Measurements from ENCODE around the gene MBOAT7.
"Not testable (repeated sequence)": the region's sequence is repeated elsewhere in the genome, so short reads cannot be mapped to it uniquely, and the experiment has no call there.

MBOAT7 gene

DNA sequence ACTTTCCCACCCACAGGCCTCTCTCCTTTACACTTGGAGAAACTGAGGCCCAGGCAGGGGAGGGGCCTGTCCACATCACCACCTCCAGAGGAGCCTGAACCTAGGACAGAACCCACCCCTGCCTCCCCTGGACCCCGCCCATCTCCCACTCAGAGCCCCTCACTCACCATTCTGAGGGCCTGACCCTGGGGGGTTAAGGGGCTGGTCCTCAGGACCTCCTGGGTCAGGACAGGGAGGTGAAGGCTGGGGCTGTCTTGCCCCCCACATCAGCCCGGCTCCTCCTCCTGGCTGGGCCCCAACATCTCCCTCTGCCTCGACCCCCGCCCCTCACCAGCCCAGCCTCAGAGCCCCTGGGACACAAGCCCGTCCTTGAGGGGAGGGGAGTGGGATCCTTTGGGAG, 30.3 kb upstream of the MBOAT7 start:
- not testable (repeated sequence) for H3K27me3 ChIP-seq (ENCODE audit: insufficient read depth, low read length); H3K4me3 ChIP-seq (ENCODE audit: low read length); H3K9ac ChIP-seq (ENCODE audit: low read depth, low read length); H3K27ac ChIP-seq (ENCODE audit: low read depth, low read length); H3K9me3 ChIP-seq (ENCODE audit: insufficient read depth, low read depth, low read length); H3K4me1 ChIP-seq (ENCODE audit: insufficient read depth, low read length); H3K36me3 ChIP-seq (ENCODE audit: insufficient read depth, low read length)
- 80% methylated on average over 1 of the region's 5 CpGs for WGBS

DNA sequence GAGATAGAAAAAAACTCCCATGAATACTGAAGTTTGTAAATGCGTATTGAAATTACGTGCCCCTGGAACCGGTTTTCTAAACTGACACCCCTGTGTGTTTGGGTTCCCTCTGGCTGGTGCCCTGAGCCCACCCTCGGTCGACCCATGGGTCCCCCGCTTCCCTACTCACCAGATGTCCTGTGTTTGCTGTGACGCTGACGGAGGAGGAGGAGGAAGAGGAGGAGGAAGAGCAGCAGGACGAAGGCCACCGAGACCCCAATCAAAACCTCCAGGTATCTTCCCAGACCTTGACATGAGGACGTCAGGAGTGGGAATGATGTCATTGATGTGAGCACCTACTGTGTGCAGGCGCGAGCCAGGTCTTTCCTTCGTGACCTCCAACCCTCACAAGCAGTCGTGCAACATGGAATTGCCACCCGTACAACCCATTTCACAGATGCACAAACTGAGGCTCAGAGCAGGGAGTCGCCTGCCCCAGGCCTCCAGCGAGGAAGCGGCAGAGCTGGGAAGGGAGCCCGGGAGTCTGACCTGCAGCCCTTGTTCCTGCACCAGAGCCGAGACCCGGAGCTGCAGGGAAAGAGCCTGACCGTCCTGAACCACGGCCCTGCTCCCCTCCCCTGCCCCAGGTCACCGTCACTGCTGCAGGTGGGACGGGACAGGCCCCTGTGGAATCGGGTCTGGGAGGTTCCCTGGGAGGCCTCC, 29.7 kb upstream of the MBOAT7 start:
- no peaks in the 10 kb centered on the region for H3K36me3 ChIP-seq (ENCODE audit: insufficient read depth, low read length)
- 91% methylated on average over 25 of the region's 27 CpGs for WGBS
- H3K9ac ChIP-seq (ENCODE audit: low read depth, low read length): no peak overlapping the region
- no peaks in the 10 kb centered on the region for H3K4me1 ChIP-seq (ENCODE audit: insufficient read depth, low read length)
- H3K27me3 ChIP-seq (ENCODE audit: insufficient read depth, low read length): no peaks in the 10 kb centered on the region
- H3K9me3 ChIP-seq (ENCODE audit: insufficient read depth, low read depth, low read length): no peaks in the 10 kb centered on the region
- H3K4me3 ChIP-seq (ENCODE audit: low read length): no peak overlapping the region
- H3K27ac ChIP-seq (ENCODE audit: low read depth, low read length): no peak overlapping the region

DNA sequence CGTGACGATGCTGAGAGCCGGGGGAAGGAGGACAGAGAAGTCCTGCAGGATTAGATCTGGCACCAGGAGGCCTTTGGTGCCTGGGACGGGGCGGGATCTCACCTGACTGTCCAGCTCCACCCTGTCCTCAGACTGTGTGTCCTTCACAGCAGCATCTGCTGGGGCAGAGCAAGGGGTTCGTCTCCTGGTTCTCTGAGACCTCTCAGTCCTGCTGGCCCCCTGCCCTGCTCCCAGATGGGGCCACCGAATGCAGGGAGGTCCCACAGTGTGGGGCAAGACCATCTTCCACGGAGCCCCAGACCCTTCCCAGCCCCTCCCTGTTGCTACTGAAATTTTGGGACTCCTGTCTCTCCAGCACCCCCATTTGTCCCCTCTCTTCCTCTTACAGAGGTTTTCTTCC, 28.9 kb upstream of the MBOAT7 start:
- Histone ChIP-seq H3K9ac (ENCODE audit: low read depth, low read length) (no peak overlapping the region), H3K27me3 (ENCODE audit: insufficient read depth, low read length) (no peaks in the 10 kb centered on the region), H3K9me3 (ENCODE audit: insufficient read depth, low read depth, low read length) (no peaks in the 10 kb centered on the region), H3K4me3 (ENCODE audit: low read length) (no peak overlapping the region), H3K4me1 (ENCODE audit: insufficient read depth, low read length) (no peaks in the 10 kb centered on the region), H3K27ac (ENCODE audit: low read depth, low read length) (no peak overlapping the region), H3K36me3 (ENCODE audit: insufficient read depth, low read length) (no peaks in the 10 kb centered on the region)
- 76% methylated on average over 8 of the region's 8 CpGs for WGBS

DNA sequence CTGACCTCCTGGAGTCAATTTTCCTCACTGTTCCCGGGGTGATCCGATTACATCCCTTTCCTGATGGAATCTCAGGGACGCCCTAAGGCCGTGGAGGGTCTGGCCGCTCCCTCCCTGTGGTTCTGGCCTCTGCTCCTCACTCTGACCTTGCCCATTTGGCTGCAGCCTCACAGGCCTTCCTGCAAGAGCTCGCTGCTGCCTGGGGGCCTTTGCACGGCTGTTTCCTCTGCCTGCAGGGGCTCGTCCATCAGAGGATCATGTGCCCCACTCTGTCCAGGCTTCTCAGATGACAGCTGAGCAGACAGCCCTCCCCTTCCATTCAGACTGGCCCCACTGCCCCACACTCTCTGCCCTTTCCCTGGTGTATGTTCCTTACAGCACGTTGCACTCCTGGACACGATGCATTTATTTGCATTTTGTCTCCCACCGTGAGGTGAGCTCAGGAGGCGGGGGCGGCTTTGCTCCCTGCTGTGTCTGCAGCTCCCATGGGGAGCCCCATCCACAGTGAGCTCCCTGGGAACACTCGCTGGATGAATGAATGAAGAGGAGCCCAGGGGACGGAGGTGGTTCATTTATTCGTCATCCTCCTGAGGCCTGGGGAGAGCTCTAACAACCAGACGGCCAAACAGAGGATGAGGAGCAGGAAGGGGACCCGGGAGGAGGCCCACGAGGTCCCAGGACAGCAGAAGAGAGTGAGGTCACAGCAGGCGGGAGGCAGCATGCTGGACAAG, 28.3 kb upstream of the MBOAT7 start:
- H3K4me3 ChIP-seq (ENCODE audit: low read length); H3K36me3 ChIP-seq (ENCODE audit: insufficient read depth, low read length); H3K9me3 ChIP-seq (ENCODE audit: insufficient read depth, low read depth, low read length); H3K27ac ChIP-seq (ENCODE audit: low read depth, low read length); H3K27me3 ChIP-seq (ENCODE audit: insufficient read depth, low read length); H3K4me1 ChIP-seq (ENCODE audit: insufficient read depth, low read length); H3K9ac ChIP-seq (ENCODE audit: low read depth, low read length): not testable (repeated sequence)
- WGBS: 56% methylated on average over 17 of the region's 20 CpGs

DNA sequence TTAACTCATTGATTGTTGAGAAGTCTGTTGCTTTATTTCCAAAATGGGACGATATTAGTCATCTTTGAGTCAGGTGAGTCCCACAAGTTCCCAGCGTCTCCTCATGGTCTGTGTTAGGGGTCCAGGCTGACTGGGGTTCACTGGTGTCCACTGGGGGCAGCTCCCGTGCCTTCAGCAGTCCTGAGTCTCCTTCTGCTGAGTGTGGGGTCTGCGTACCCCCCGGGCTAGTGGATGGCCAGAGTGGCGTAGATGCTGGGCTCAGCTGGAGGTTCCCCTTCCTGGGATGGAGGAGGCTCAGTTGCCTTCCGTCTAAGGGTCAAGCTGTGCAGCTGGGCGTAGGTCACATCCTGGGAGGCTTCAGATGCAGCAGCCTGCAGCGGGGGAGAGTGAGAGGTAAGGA, 27.5 kb upstream of the MBOAT7 start:
- H3K4me3 ChIP-seq (ENCODE audit: low read length): no peak overlapping the region
- no peaks in the 10 kb centered on the region for H3K36me3 ChIP-seq (ENCODE audit: insufficient read depth, low read length)
- H3K4me1 ChIP-seq (ENCODE audit: insufficient read depth, low read length): no peaks in the 10 kb centered on the region
- 76% methylated on average over 9 of the region's 9 CpGs for WGBS
- no peaks in the 10 kb centered on the region for H3K27me3 ChIP-seq (ENCODE audit: insufficient read depth, low read length)
- no peaks in the 10 kb centered on the region for H3K9me3 ChIP-seq (ENCODE audit: insufficient read depth, low read depth, low read length)
- no peak overlapping the region for H3K9ac ChIP-seq (ENCODE audit: low read depth, low read length)
- no peak overlapping the region for H3K27ac ChIP-seq (ENCODE audit: low read depth, low read length)

DNA sequence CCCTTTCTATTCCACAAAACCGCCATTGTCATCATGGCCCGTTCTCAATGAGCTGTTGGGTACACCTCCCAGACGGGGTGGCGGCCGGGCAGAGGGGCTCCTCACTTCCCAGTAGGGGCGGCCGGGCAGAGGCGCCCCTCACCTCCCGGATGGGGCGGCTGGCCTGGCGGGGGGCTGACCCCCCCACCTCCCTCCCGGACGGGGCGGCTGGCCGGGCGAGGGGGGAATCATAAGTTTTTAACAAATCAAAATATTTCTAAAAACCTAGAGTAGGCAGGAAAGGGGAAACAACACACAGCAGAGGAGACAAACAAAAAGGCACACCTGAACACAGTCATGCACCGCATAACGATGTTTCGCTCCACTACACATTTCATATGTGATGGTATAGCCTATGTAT, 25.4 kb upstream of the MBOAT7 start:
- H3K27ac ChIP-seq (ENCODE audit: low read depth, low read length); H3K4me1 ChIP-seq (ENCODE audit: insufficient read depth, low read length); H3K9me3 ChIP-seq (ENCODE audit: insufficient read depth, low read depth, low read length); H3K9ac ChIP-seq (ENCODE audit: low read depth, low read length); H3K4me3 ChIP-seq (ENCODE audit: low read length); H3K36me3 ChIP-seq (ENCODE audit: insufficient read depth, low read length); H3K27me3 ChIP-seq (ENCODE audit: insufficient read depth, low read length): not testable (repeated sequence)
- 96% methylated on average over 10 of the region's 19 CpGs for WGBS

DNA sequence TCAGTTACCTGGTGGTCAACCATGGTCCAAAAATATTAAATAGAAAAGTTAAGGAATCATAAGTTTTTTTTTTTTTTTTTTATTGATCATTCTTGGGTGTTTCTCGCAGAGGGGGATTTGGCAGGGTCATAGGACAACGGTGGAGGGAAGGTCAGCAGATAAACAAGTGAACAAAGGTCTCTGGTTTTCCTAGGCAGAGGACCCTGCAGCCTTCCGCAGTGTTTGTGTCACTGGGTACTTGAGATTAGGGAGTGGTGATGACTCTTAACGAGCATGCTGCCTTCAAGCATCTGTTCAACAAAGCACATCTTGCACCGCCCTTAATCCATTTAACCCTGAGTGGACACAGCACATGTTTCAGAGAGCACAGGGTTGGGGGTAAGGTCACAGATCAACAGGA, 24.8 kb upstream of the MBOAT7 start:
- 70% methylated on average over 2 of the region's 5 CpGs for WGBS
- H3K4me3 ChIP-seq (ENCODE audit: low read length); H3K36me3 ChIP-seq (ENCODE audit: insufficient read depth, low read length); H3K4me1 ChIP-seq (ENCODE audit: insufficient read depth, low read length); H3K27me3 ChIP-seq (ENCODE audit: insufficient read depth, low read length); H3K9ac ChIP-seq (ENCODE audit: low read depth, low read length); H3K9me3 ChIP-seq (ENCODE audit: insufficient read depth, low read depth, low read length); H3K27ac ChIP-seq (ENCODE audit: low read depth, low read length): not testable (repeated sequence)

DNA sequence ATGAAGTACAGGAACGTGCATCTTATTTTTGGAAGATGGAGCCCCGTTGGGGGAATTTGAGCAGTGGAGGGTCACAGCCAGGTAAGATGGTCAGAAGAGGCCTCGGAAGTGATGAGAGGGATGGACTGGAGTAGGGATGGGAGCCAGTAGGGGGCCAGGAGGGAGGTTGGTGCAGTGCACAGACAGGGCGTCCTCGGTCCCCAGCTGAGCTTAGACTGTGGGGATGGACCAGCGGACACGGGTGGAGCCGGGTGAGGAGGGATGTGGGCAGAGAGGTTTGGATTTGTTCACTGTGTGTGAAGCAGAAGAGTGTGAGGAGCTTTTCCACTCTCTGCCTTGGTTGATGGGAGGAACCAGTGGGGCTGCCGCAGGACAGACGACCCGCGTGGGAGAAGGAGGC, 21.9 kb upstream of the MBOAT7 start:
- whole genome bisulfite sequencing: 93% methylated on average over 12 of the region's 12 CpGs
- no peak overlapping the region for H3K27ac ChIP-seq (ENCODE audit: low read depth, low read length)
- no peak overlapping the region for H3K9ac ChIP-seq (ENCODE audit: low read depth, low read length)
- H3K4me3 ChIP-seq (ENCODE audit: low read length): no peak overlapping the region
- no peaks in the 10 kb centered on the region for H3K4me1 ChIP-seq (ENCODE audit: insufficient read depth, low read length)
- no peaks in the 10 kb centered on the region for H3K27me3 ChIP-seq (ENCODE audit: insufficient read depth, low read length)
- H3K9me3 ChIP-seq (ENCODE audit: insufficient read depth, low read depth, low read length): no peaks in the 10 kb centered on the region
- peaks cover 21% of the 10 kb centered on the region for H3K36me3 ChIP-seq (ENCODE audit: insufficient read depth, low read length)

DNA sequence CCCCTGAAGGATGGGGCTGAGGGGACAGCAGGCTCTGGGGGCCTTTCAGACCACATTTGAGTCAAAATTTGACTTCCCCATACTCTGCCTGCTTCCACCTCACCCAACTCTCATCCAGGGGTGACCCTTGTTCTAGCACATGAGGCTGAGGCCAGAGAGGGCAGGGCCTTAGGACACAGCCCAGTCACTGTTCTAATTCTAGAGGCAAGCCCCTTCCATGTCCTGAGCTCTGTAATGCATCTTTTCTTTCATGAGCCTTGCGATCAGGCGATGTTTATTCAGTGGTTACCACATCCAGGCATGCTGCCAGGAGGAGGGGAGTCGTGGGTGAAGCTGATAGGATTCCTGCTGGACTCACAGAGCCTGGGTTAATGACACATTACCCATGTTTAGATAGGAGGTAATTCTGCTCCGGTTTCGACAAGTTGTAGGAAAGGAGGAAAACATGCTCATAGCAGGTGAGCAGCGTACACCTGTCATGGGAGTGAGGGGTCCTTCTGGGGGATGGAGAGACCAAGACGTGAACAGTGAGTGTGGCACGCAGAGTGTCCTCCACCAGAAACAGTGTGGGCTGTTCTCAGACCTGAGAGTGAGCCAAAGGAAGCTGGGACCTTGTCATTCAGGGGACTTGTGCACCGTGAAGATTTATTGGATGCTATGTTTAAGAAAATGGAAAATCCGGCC, 20.6 kb upstream of the MBOAT7 start:
- Histone ChIP-seq H3K36me3 (ENCODE audit: insufficient read depth, low read length) (peaks cover 34% of the 10 kb centered on the region), H3K4me3 (ENCODE audit: low read length) (no peak overlapping the region), H3K27ac (ENCODE audit: low read depth, low read length) (no peak overlapping the region), H3K27me3 (ENCODE audit: insufficient read depth, low read length) (no peaks in the 10 kb centered on the region), H3K9ac (ENCODE audit: low read depth, low read length) (no peak overlapping the region), H3K4me1 (ENCODE audit: insufficient read depth, low read length) (no peaks in the 10 kb centered on the region; the same call in 1 of the 2 replicates), H3K9me3 (ENCODE audit: insufficient read depth, low read depth, low read length) (no peaks in the 10 kb centered on the region)
- 89% methylated on average over 10 of the region's 10 CpGs for WGBS

DNA sequence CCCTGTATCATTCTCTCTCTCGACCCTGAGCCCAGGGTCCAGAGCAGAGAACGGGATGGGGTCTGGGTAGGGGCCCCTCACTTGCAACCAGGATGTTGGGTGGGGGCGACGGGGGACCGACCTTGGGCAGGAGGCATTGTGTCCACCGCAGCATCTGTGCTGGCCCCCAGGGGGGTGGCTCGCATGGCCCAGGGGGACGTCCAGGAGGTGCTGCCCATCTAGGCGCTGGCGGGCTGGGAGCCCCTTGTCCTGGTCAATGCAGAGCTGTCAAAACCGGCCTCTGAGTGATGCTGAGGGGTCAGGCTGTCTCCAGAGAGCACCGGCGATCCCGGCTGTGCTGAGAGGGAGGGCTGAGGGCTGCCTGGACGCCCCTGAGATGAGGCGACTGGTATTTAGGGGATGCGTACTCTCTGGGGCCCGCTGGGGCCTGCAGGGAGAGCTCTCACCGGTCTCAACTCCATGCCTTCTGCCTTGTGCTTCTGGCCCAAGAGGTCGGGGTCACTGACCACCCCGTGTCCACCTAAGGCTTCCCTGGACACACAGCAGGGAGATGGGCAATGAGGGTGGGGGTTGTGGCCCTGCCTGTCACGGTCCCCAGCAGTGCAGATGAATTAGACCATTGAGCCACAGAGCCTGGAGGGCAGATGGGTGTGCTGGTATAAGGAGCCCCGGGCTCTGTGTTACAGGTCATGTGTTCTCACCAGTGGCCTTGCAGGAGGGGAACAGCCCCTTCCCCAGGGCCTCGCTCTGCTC, 19.9 kb upstream of the MBOAT7 start:
- no peaks in the 10 kb centered on the region; the same call in 1 of the 2 replicates for H3K4me1 ChIP-seq (ENCODE audit: insufficient read depth, low read length)
- H3K27me3 ChIP-seq (ENCODE audit: insufficient read depth, low read length): no peaks in the 10 kb centered on the region
- no peak overlapping the region for H3K4me3 ChIP-seq (ENCODE audit: low read length)
- WGBS: 70% methylated on average over 24 of the region's 24 CpGs
- H3K9ac ChIP-seq (ENCODE audit: low read depth, low read length): no peak overlapping the region
- peak overlapping the region; percentile 70 for H3K27ac ChIP-seq (ENCODE audit: low read depth, low read length)
- no peaks in the 10 kb centered on the region for H3K9me3 ChIP-seq (ENCODE audit: insufficient read depth, low read depth, low read length)
- H3K36me3 ChIP-seq (ENCODE audit: insufficient read depth, low read length): peaks cover 41% of the 10 kb centered on the region

DNA sequence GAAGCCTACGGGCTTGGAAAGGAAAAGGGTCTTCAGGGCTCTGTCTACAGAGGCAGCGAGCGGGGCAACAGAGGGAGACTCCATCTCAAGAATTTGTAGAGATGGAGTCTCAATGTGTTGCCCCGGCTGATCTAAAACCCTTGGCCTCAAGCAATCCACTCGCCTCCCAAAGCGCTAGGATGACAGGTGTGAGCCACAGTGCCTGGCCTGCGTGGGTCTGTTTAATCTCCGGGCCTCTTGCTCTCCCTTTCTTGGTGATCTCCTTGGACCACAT, 19.3 kb upstream of the MBOAT7 start:
- Histone ChIP-seq H3K27ac (ENCODE audit: low read depth, low read length) (peak overlapping the region; percentile 70), H3K36me3 (ENCODE audit: insufficient read depth, low read length) (peaks cover 46% of the 10 kb centered on the region), H3K27me3 (ENCODE audit: insufficient read depth, low read length) (no peaks in the 10 kb centered on the region), H3K9me3 (ENCODE audit: insufficient read depth, low read depth, low read length) (no peaks in the 10 kb centered on the region), H3K4me3 (ENCODE audit: low read length) (no peak overlapping the region), H3K4me1 (ENCODE audit: insufficient read depth, low read length) (no peaks in the 10 kb centered on the region; the same call in 1 of the 2 replicates), H3K9ac (ENCODE audit: low read depth, low read length) (peak overlapping the region; percentile 18; the same call in 1 of the 2 replicates)
- 77% methylated on average over 8 of the region's 8 CpGs for WGBS

Data from HUES64 (cell line).